Measurements from ENCODE around the gene RALGAPB. TPM values are rescaled to one million over a fixed set of nuclear protein-coding genes. Genes with fewer than 3 reads are reported as not detected.

The RALGAPB gene
- total RNA-seq, 1 experiment from 2014 or later = 24.0 TPM

GRCh38 chr20:38563802-38564431 lies 91.3 kb downstream of the RALGAPB start:
- no peaks in the 10 kb centered on the region for H4K20me1 ChIP-seq (ENCODE audit: insufficient read depth)
- no peaks in the 10 kb centered on the region for H3K4me1 ChIP-seq (ENCODE audit: control insufficient read depth in 1 of 2, insufficient read depth in 2 of 2, low read length in 2 of 2)
- no peaks in the 10 kb centered on the region for H3K9me2 ChIP-seq (ENCODE audit: insufficient read depth)
- no peaks in the 10 kb centered on the region for H3K27me3 ChIP-seq (ENCODE audit: insufficient read depth, low read length)
- H3K9me3 ChIP-seq (ENCODE audit: control insufficient read depth in 1 of 2, insufficient read depth in 1 of 2, low read depth in 1 of 2, low read length in 2 of 2) = no peaks in the 10 kb centered on the region
- BruUV-seq (replicated peaks) = no TSS peak
- ATAC-seq = no peak
- POLR2A ChIA-PET = no interaction called here
- H3K9ac ChIP-seq (ENCODE audit: low read length) = no peak overlapping the region
- H3K4me2 ChIP-seq (ENCODE audit: low read length) = no peak overlapping the region
- H3K79me2 ChIP-seq (ENCODE audit: insufficient read depth, low read length) = no peaks in the 10 kb centered on the region
- RAD21 ChIA-PET (ENCODE audit: low non-redundant PET in 1 of 2, low total read pairs in 2 of 2, uncharacterized antibody in 2 of 2, unreplicated experiment in 2 of 2) = no interaction called here
- no peak overlapping the region for H3K27ac ChIP-seq (ENCODE audit: low read depth, low read length)
- CTCF ChIA-PET = no interaction called here
- H3K4me3 ChIP-seq (replicated peaks in 1 of 2; ENCODE audit: low read depth in 1 of 2, low read length in 2 of 2) = no peak overlapping the region
- H3K36me3 ChIP-seq (ENCODE audit: control insufficient read depth in 1 of 2, insufficient read depth in 2 of 2, low read length in 2 of 2) = peaks cover under 1 to 3% of the 10 kb centered on the region in 2 experiments; a peak in 3 of 4 replicates
- no peak overlapping the region for H2AFZ ChIP-seq (ENCODE audit: low read depth, low read length, poor library complexity, severe bottlenecking)
- intact Hi-C loops (cut with micrococcal nuclease) = no loop called here
- no peak for TF ChIP-seq SIN3A (IDR thresholded peaks at IDR 0.05; ENCODE audit: low read depth)
- TF ChIP-seq CEBPB (IDR thresholded peaks at IDR 0.05; ENCODE audit: low read depth) = no peak
- TF ChIP-seq RAD21 (IDR thresholded peaks at IDR 0.05; ENCODE audit: low read depth) = no peak
- no peak for TF ChIP-seq EZH2phosphoT487 (IDR thresholded peaks at IDR 0.05; ENCODE audit: borderline replicate concordance)
- TF ChIP-seq, protein P1, sequence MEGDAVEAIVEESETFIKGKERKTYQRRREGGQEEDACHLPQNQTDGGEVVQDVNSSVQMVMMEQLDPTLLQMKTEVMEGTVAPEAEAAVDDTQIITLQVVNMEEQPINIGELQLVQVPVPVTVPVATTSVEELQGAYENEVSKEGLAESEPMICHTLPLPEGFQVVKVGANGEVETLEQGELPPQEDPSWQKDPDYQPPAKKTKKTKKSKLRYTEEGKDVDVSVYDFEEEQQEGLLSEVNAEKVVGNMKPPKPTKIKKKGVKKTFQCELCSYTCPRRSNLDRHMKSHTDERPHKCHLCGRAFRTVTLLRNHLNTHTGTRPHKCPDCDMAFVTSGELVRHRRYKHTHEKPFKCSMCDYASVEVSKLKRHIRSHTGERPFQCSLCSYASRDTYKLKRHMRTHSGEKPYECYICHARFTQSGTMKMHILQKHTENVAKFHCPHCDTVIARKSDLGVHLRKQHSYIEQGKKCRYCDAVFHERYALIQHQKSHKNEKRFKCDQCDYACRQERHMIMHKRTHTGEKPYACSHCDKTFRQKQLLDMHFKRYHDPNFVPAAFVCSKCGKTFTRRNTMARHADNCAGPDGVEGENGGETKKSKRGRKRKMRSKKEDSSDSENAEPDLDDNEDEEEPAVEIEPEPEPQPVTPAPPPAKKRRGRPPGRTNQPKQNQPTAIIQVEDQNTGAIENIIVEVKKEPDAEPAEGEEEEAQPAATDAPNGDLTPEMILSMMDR (IDR thresholded peaks at IDR 0.05 in 2 of 3, conservative IDR thresholded peaks at IDR 0.05 in 1 of 3; ENCODE audit: borderline replicate concordance in 1 of 3, insufficient read depth in 1 of 3, low read depth in 2 of 3, low read length in 2 of 3) = no peak
- TF ChIP-seq YY1 (IDR thresholded peaks at IDR 0.05; ENCODE audit: extremely low read depth, insufficient replicate concordance, low read depth, low read length) = no peak
- no peak for TF ChIP-seq TCF7L2 (IDR thresholded peaks at IDR 0.05; ENCODE audit: borderline replicate concordance, extremely low read depth, insufficient read depth, insufficient read length)
- DNase-seq (ENCODE audit: low read depth, low spot score) = no peak

- POLR2A ChIA-PET = no interaction called here
- no peaks in the 10 kb centered on the region for H3K9me3 ChIP-seq (ENCODE audit: control insufficient read depth in 1 of 2, insufficient read depth in 1 of 2, low read depth in 1 of 2, low read length in 2 of 2)
- no peaks in the 10 kb centered on the region for H3K4me1 ChIP-seq (ENCODE audit: control insufficient read depth in 1 of 2, insufficient read depth in 2 of 2, low read length in 2 of 2)
- RAD21 ChIA-PET (ENCODE audit: low non-redundant PET in 1 of 2, low total read pairs in 2 of 2, uncharacterized antibody in 2 of 2, unreplicated experiment in 2 of 2) = no interaction called here
- no peaks in the 10 kb centered on the region for H4K20me1 ChIP-seq (ENCODE audit: insufficient read depth)
- CTCF ChIA-PET = no interaction called here
- intact Hi-C loops (cut with micrococcal nuclease) = no loop called here
- ATAC-seq (no peak), DNase-seq (ENCODE audit: low read depth, low spot score) (no peak)
- no peak overlapping the region for H3K9ac ChIP-seq (ENCODE audit: low read length)
- H2AFZ ChIP-seq (ENCODE audit: low read depth, low read length, poor library complexity, severe bottlenecking) = no peak overlapping the region
- H3K4me3 ChIP-seq (replicated peaks in 1 of 2; ENCODE audit: low read depth in 1 of 2, low read length in 2 of 2) = no peak overlapping the region
- H3K4me2 ChIP-seq (ENCODE audit: low read length) = no peak overlapping the region
- H3K27ac ChIP-seq (ENCODE audit: low read depth, low read length) = no peak overlapping the region
- no peaks in the 10 kb centered on the region for H3K9me2 ChIP-seq (ENCODE audit: insufficient read depth)
- TF ChIP-seq EZH2phosphoT487 (IDR thresholded peaks at IDR 0.05; ENCODE audit: borderline replicate concordance) (no peak), SRF (IDR thresholded peaks at IDR 0.05; ENCODE audit: low read depth) (no peak), TCF7L2 (IDR thresholded peaks at IDR 0.05; ENCODE audit: borderline replicate concordance, extremely low read depth, insufficient read depth, insufficient read length) (no peak), ATF3 (IDR thresholded peaks at IDR 0.05) (no peak), CEBPB (IDR thresholded peaks at IDR 0.05; ENCODE audit: low read depth) (no peak), ZFX (IDR thresholded peaks at IDR 0.05) (no peak)
- H3K36me3 ChIP-seq (ENCODE audit: control insufficient read depth in 1 of 2, insufficient read depth in 2 of 2, low read length in 2 of 2) = no peaks in the 10 kb centered on the region; a peak in 3 of 4 replicates
- H3K79me2 ChIP-seq (ENCODE audit: insufficient read depth, low read length) = no peaks in the 10 kb centered on the region
- no peaks in the 10 kb centered on the region for H3K27me3 ChIP-seq (ENCODE audit: insufficient read depth, low read length)
- BruUV-seq (replicated peaks) = no TSS peak
These were observed 92.0 kb downstream of the RALGAPB start for GRCh38 chr20:38564680-38565079.

Measured in HCT116 (cell line).